Natural killer cell (primary cell): ENCODE results near the gene KSR1. TPM values are rescaled to one million over a fixed set of nuclear protein-coding genes. Genes with fewer than 3 reads are reported as not detected.

Source experiments
- ATAC-seq, 3 donors: fragments of 150-1000 bp in 2 of 3; fragments of 200-7000 bp in 1 of 3; cut with Tn5 transposase; 1 replicate in 1 of 3; 2 replicates in 2 of 3; pipeline ENCODE4 v1.10.0; 2021; ENCODE audit warnings: mild to moderate bottlenecking in 2 of 3, moderate library complexity in 2 of 3
- DNase-seq, 2 donors: peaks; one replicate each; pipeline versions ENCODE4 v3.0.0 to v3.0.0-alpha.2; 2013 to 2021; ENCODE audit warnings: mixed read lengths in 1 of 2
- H3K27ac ChIP-seq: one replicate; pipeline ENCODE4 v1.5.1; 2013; ENCODE audit warnings: mild to moderate bottlenecking, low read length
- H3K27me3 ChIP-seq: one replicate; pipeline ENCODE4 v1.6.1; 2013; ENCODE audit warnings: low read length; ENCODE audit not compliant: control insufficient read depth, insufficient read depth
- H3K36me3 ChIP-seq: one replicate; pipeline ENCODE4 v1.6.1; 2013; ENCODE audit warnings: low read length; ENCODE audit not compliant: control insufficient read depth, insufficient read depth
- H3K4me1 ChIP-seq: one replicate; pipeline ENCODE4 v1.6.1; 2013; ENCODE audit warnings: low read length; ENCODE audit not compliant: control insufficient read depth, insufficient read depth
- H3K4me3 ChIP-seq: one replicate; pipeline ENCODE4 v1.5.1; 2013; ENCODE audit warnings: low read length
- H3K9me3 ChIP-seq: one replicate; pipeline ENCODE4 v1.6.1; 2013; ENCODE audit warnings: low read length; ENCODE audit not compliant: control insufficient read depth, insufficient read depth
- H3K27ac Mint-ChIP-seq, 2 donors: one replicate each; pipeline ENCODE4 v1.8.0; 2022; ENCODE audit warnings: mild to moderate bottlenecking in 2 of 2, mixed read lengths in 2 of 2, moderate library complexity in 1 of 2
- H3K27me3 Mint-ChIP-seq, 2 donors: one replicate each; pipeline ENCODE4 v1.8.0; 2022; ENCODE audit warnings: low read depth in 2 of 2, mixed read lengths in 2 of 2
- H3K36me3 Mint-ChIP-seq: one replicate; pipeline ENCODE4 v1.8.0; 2022; ENCODE audit warnings: mixed read lengths
- H3K4me1 Mint-ChIP-seq, 2 donors: one replicate each; pipeline ENCODE4 v1.8.0; 2022; ENCODE audit warnings: mixed read lengths in 2 of 2
- H3K4me3 Mint-ChIP-seq: one replicate; pipeline ENCODE4 v1.8.0; 2022; ENCODE audit warnings: mild to moderate bottlenecking, moderate library complexity, mixed read lengths
- H3K9me3 Mint-ChIP-seq, 2 donors: one replicate each; pipeline ENCODE4 v1.8.0; 2022; ENCODE audit warnings: mixed read lengths in 2 of 2
- CTCF ChIP-seq: fragments of 200-600 bp; IDR thresholded peaks from one replicate; pipeline ENCODE4 v1.8.0; 2022; ENCODE audit warnings: antibody characterized with exemption
- WGBS: methylation state at CpG from one replicate; pipeline ENCODE4 v1.1.7; 2013; ENCODE audit warnings: missing lambda C conversion rate; ENCODE audit not compliant: insufficient coverage; 5-methylcytosine and 5-hydroxymethylcytosine counted together
- intact Hi-C: fragments of 100-400 bp; cut with micrococcal nuclease; formaldehyde crosslinking; loops from one replicate; pipeline ENCODE4 v1.14.2; 2022
- total RNA-seq, 4 donors: library from RNA; stranded (reverse); fragments of 120-200 nt in 1 of 4; gene quantifications; one replicate each; pipeline versions ENCODE4 v1.2.3 to v1.2.4, GENCODE V29; 2013 to 2022

KSR1 gene
- total RNA-seq, 3 donors from 2014 or later (not counting 1 experiment from before 2014, with no cell fraction given), result 46.4 to 63.1 (median 59.2) TPM

- no peaks in the 10 kb centered on the region for H3K27me3 Mint-ChIP-seq
Measured at GRCh38 chr17:27550974-27551505, 94.8 kb downstream of the KSR1 start.

GRCh38 chr17:27551701-27552248 is 95.5 kb downstream of the KSR1 start:
- H3K36me3 Mint-ChIP-seq, result no peaks in the 10 kb centered on the region

More at GRCh38 chr17:27550974-27551505, 94.8 kb downstream of the KSR1 start:
- Mint-ChIP-seq H3K9me3 (no peaks in the 10 kb centered on the region), H3K36me3 (no peaks in the 10 kb centered on the region), H3K4me3 (no peak overlapping the region), H3K27ac (peak overlapping the region in 1 of 2 donors; percentile 6), H3K4me1 (peaks cover 19% of the 10 kb centered on the region in 2 donors)
- no peaks in the 10 kb centered on the region for H3K27me3 ChIP-seq
- ATAC-seq (no peak), DNase-seq (no peak)
- WGBS, result 96% methylated on average over 2 of the region's 3 CpGs
- no peak overlapping the region for H3K4me3 ChIP-seq
- H3K4me1 ChIP-seq, result peaks cover 7% of the 10 kb centered on the region
- H3K9me3 ChIP-seq, result no peaks in the 10 kb centered on the region
- no peaks in the 10 kb centered on the region for H3K36me3 ChIP-seq
- no peak overlapping the region for H3K27ac ChIP-seq
- TF ChIP-seq CTCF, result no peak
- intact Hi-C loops, result no loop called here

GRCh38 chr17:27552276-27552732 is 96.1 kb downstream of the KSR1 start:
- H3K36me3 ChIP-seq, result no peaks in the 10 kb centered on the region
- WGBS, result 88% methylated on average over 2 of the region's 4 CpGs
- no peaks in the 10 kb centered on the region for H3K4me1 ChIP-seq
- Mint-ChIP-seq H3K4me3 (no peak overlapping the region), H3K27me3 (no peaks in the 10 kb centered on the region), H3K27ac (no peak overlapping the region), H3K4me1 (peaks cover 7 to 10% of the 10 kb centered on the region in 2 donors), H3K36me3 (no peaks in the 10 kb centered on the region), H3K9me3 (no peaks in the 10 kb centered on the region)
- intact Hi-C loops, result no loop called here
- H3K27ac ChIP-seq, result no peak overlapping the region
- H3K4me3 ChIP-seq, result no peak overlapping the region
- ATAC-seq (no peak), DNase-seq (no peak)
- no peaks in the 10 kb centered on the region for H3K27me3 ChIP-seq
- no peaks in the 10 kb centered on the region for H3K9me3 ChIP-seq
- no peak for TF ChIP-seq CTCF

More at GRCh38 chr17:27551701-27552248, 95.5 kb downstream of the KSR1 start:
- Histone ChIP-seq H3K27ac (no peak overlapping the region), H3K4me1 (peaks cover 3% of the 10 kb centered on the region), H3K27me3 (no peaks in the 10 kb centered on the region), H3K9me3 (no peaks in the 10 kb centered on the region), H3K36me3 (no peaks in the 10 kb centered on the region), H3K4me3 (no peak overlapping the region)
- Mint-ChIP-seq H3K4me1 (peaks cover 12 to 14% of the 10 kb centered on the region in 2 donors), H3K4me3 (no peak overlapping the region), H3K27me3 (no peaks in the 10 kb centered on the region), H3K9me3 (no peaks in the 10 kb centered on the region), H3K27ac (peak overlapping the region in 1 of 2 donors; percentile 6)
- intact Hi-C loops, result no loop called here
- ATAC-seq, result no peak
- 92% methylated on average over 12 of the region's 12 CpGs for WGBS
- TF ChIP-seq CTCF, result no peak
- no peak for DNase-seq
